ENCODE results near the gene CNTN6.

The CNTN6 gene

DNA sequence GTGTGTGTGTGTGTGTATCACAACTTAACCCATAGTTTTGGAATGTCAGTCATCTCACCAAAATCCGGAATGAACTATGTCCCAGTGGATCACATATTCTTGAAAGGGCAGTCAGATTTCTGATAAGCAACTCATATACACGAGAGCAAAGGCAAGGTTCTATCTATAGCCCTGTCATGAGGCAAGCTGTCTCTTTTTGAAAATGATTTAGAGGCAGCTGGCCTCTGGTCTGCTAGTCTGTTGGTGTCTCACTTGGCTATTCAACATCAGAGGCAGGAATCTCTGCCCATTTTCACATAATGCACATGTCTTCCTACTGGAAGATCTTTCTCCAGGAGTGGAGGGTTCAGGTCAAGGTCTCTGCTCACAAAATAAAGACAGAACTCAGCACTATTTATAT, 79.8 kb downstream of the CNTN6 start:
- Histone ChIP-seq H3K27me3 (ENCODE audit: control insufficient read depth in 1 of 2, insufficient read depth in 2 of 2, low read length in 2 of 2) (no peaks in the 10 kb centered on the region), H3K9ac (ENCODE audit: low read length) (no peak overlapping the region), H3K9me3 (ENCODE audit: low read length) (no peaks in the 10 kb centered on the region), H3K27ac (ENCODE audit: low read depth, low read length) (no peak overlapping the region), H3K4me3 (ENCODE audit: low read depth in 1 of 2, low read length in 2 of 2) (no peak overlapping the region), H3K4me1 (ENCODE audit: insufficient read depth, low read length) (no peaks in the 10 kb centered on the region), H3K36me3 (ENCODE audit: insufficient read depth, low read length) (no peaks in the 10 kb centered on the region)

GRCh38 chr3:1179146-1179545, 86.3 kb downstream of the CNTN6 start:
- Histone ChIP-seq H3K36me3 (ENCODE audit: insufficient read depth, low read length) (no peaks in the 10 kb centered on the region), H3K9me3 (ENCODE audit: low read length) (no peaks in the 10 kb centered on the region), H3K4me1 (ENCODE audit: insufficient read depth, low read length) (no peaks in the 10 kb centered on the region), H3K9ac (ENCODE audit: low read length) (no peak overlapping the region), H3K27ac (ENCODE audit: low read depth, low read length) (no peak overlapping the region), H3K27me3 (ENCODE audit: control insufficient read depth in 1 of 2, insufficient read depth in 2 of 2, low read length in 2 of 2) (no peaks in the 10 kb centered on the region), H3K4me3 (ENCODE audit: low read depth in 1 of 2, low read length in 2 of 2) (no peak overlapping the region)

- Histone ChIP-seq H3K36me3 (ENCODE audit: insufficient read depth, low read length) (no peaks in the 10 kb centered on the region), H3K27ac (ENCODE audit: low read depth, low read length) (no peak overlapping the region), H3K4me3 (ENCODE audit: low read depth in 1 of 2, low read length in 2 of 2) (no peak overlapping the region), H3K4me1 (ENCODE audit: insufficient read depth, low read length) (no peaks in the 10 kb centered on the region), H3K27me3 (ENCODE audit: control insufficient read depth in 1 of 2, insufficient read depth in 2 of 2, low read length in 2 of 2) (no peaks in the 10 kb centered on the region), H3K9ac (ENCODE audit: low read length) (no peak overlapping the region), H3K9me3 (ENCODE audit: low read length) (no peaks in the 10 kb centered on the region)
Measured at GRCh38 chr3:1183320-1184048, 90.7 kb downstream of the CNTN6 start.

GRCh38 chr3:1190569-1190968, 97.7 kb downstream of the CNTN6 start:
- Histone ChIP-seq H3K9me3 (ENCODE audit: low read length) (no peaks in the 10 kb centered on the region), H3K9ac (ENCODE audit: low read length) (no peak overlapping the region), H3K4me1 (ENCODE audit: insufficient read depth, low read length) (no peaks in the 10 kb centered on the region), H3K36me3 (ENCODE audit: insufficient read depth, low read length) (no peaks in the 10 kb centered on the region), H3K27me3 (ENCODE audit: control insufficient read depth in 1 of 2, insufficient read depth in 2 of 2, low read length in 2 of 2) (no peaks in the 10 kb centered on the region), H3K27ac (ENCODE audit: low read depth, low read length) (no peak overlapping the region), H3K4me3 (ENCODE audit: low read depth in 1 of 2, low read length in 2 of 2) (no peak overlapping the region)

DNA sequence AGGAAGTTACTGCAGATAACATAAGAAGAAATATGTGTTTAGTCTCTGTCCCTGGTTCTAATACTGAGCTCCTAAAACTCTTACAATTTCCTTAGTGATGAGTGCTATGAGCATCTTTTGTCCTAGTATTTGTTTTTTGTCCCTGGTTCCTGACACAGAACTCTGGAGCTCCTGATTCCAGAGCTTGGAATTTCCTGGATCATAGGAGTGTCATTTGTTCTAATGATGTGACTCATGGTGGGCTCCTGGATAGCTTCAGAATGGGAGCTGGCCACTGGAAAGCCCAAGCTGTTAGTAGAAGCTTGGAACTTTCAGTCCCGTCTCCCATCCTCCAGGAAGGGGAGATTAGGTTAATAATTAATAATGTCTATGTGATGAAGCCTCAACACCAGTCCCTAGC, 98.2 kb downstream of the CNTN6 start:
- Histone ChIP-seq H3K9me3 (ENCODE audit: low read length) (no peaks in the 10 kb centered on the region), H3K4me1 (ENCODE audit: insufficient read depth, low read length) (no peaks in the 10 kb centered on the region), H3K9ac (ENCODE audit: low read length) (no peak overlapping the region), H3K27ac (ENCODE audit: low read depth, low read length) (no peak overlapping the region), H3K27me3 (ENCODE audit: control insufficient read depth in 1 of 2, insufficient read depth in 2 of 2, low read length in 2 of 2) (no peaks in the 10 kb centered on the region), H3K4me3 (ENCODE audit: low read depth in 1 of 2, low read length in 2 of 2) (no peak overlapping the region), H3K36me3 (ENCODE audit: insufficient read depth, low read length) (no peaks in the 10 kb centered on the region)

GRCh38 chr3:1195947-1196346, 103.1 kb downstream of the CNTN6 start:
- Histone ChIP-seq H3K27ac (ENCODE audit: low read depth, low read length) (no peak overlapping the region), H3K4me3 (ENCODE audit: low read depth in 1 of 2, low read length in 2 of 2) (no peak overlapping the region), H3K9ac (ENCODE audit: low read length) (no peak overlapping the region), H3K36me3 (ENCODE audit: insufficient read depth, low read length) (no peaks in the 10 kb centered on the region), H3K9me3 (ENCODE audit: low read length) (no peaks in the 10 kb centered on the region), H3K4me1 (ENCODE audit: insufficient read depth, low read length) (no peaks in the 10 kb centered on the region), H3K27me3 (ENCODE audit: control insufficient read depth in 1 of 2, insufficient read depth in 2 of 2, low read length in 2 of 2) (no peaks in the 10 kb centered on the region)

DNA sequence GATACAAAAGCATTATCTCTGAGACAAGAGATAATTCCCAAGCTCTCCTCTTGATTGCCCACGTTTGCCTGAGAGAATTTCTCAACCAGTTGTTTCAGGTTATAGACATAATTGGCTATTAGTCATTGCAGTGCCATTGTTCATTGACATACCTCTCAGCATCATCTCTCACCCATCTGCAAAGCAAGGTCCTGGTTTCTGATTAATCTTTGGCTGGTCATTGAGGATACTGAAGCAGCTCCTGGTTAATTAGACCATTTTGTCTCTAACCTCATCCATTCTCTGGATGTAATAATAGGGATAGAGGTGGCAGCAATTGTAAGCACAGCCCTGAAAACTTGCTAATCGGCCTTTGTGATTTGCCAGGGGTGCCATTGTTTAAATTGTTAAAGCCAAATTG, 104.2 kb downstream of the CNTN6 start:
- H3K27me3 ChIP-seq (ENCODE audit: control insufficient read depth in 1 of 2, insufficient read depth in 2 of 2, low read length in 2 of 2): no peaks in the 10 kb centered on the region
- H3K36me3 ChIP-seq (ENCODE audit: insufficient read depth, low read length): no peaks in the 10 kb centered on the region
- H3K9me3 ChIP-seq (ENCODE audit: low read length): no peaks in the 10 kb centered on the region
- no peak overlapping the region for H3K9ac ChIP-seq (ENCODE audit: low read length)
- no peaks in the 10 kb centered on the region for H3K4me1 ChIP-seq (ENCODE audit: insufficient read depth, low read length)
- no peak overlapping the region for H3K27ac ChIP-seq (ENCODE audit: low read depth, low read length)
- no peak overlapping the region for H3K4me3 ChIP-seq (ENCODE audit: low read depth in 1 of 2, low read length in 2 of 2)

DNA sequence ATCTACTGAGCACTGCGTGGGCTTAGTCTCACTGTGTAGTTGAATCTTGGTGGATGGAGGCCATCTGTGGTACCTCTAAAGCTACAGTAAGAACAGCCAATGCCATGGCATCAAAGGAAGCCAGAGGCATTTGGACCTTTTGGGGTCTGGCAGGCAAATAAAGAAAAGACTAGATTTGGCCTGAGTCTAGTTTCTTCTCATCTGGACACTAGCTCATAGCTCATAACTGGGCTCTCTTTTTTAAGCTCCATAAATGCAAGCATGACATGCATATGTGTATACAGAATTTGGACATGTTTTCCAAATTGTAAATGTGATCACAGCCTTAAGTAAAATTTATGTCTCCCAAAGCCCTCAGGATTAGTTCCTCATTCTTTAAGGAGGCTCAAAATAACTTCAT, 107.5 kb downstream of the CNTN6 start:
- no peaks in the 10 kb centered on the region for H3K36me3 ChIP-seq (ENCODE audit: insufficient read depth, low read length)
- no peaks in the 10 kb centered on the region for H3K27me3 ChIP-seq (ENCODE audit: control insufficient read depth in 1 of 2, insufficient read depth in 2 of 2, low read length in 2 of 2)
- no peak overlapping the region for H3K9ac ChIP-seq (ENCODE audit: low read length)
- no peak overlapping the region for H3K4me3 ChIP-seq (ENCODE audit: low read depth in 1 of 2, low read length in 2 of 2)
- H3K4me1 ChIP-seq (ENCODE audit: insufficient read depth, low read length): no peaks in the 10 kb centered on the region
- no peak overlapping the region for H3K27ac ChIP-seq (ENCODE audit: low read depth, low read length)
- no peaks in the 10 kb centered on the region for H3K9me3 ChIP-seq (ENCODE audit: low read length)

GRCh38 chr3:1207904-1208303, 115.1 kb downstream of the CNTN6 start:
- H3K27me3 ChIP-seq (ENCODE audit: control insufficient read depth in 1 of 2, insufficient read depth in 2 of 2, low read length in 2 of 2): no peaks in the 10 kb centered on the region
- no peaks in the 10 kb centered on the region for H3K9me3 ChIP-seq (ENCODE audit: low read length)
- H3K4me1 ChIP-seq (ENCODE audit: insufficient read depth, low read length): no peaks in the 10 kb centered on the region
- no peak overlapping the region for H3K4me3 ChIP-seq (ENCODE audit: low read depth in 1 of 2, low read length in 2 of 2)
- no peak overlapping the region for H3K27ac ChIP-seq (ENCODE audit: low read depth, low read length)
- no peaks in the 10 kb centered on the region for H3K36me3 ChIP-seq (ENCODE audit: insufficient read depth, low read length)
- H3K9ac ChIP-seq (ENCODE audit: low read length): no peak overlapping the region

DNA sequence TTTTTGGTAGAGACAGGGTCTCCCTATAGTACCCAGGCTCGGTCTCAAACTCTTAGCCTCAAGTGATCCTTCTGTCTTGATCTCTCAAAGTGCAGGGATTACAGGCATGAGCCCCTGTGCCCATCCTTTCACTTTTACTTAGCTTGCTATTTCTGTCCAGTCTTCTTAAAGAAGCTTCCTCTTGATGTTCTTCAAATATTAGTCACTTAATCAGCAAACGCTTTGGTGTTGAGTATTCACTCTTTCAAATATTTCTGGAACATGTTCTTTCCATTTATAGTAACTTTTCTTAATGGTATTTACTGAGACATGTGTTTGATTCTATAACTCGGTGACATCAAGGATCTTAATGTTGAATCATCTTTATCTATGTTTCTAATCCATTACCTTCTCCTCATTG, 122.1 kb downstream of the CNTN6 start:
- Histone ChIP-seq H3K4me3 (ENCODE audit: low read depth in 1 of 2, low read length in 2 of 2) (no peak overlapping the region), H3K27ac (ENCODE audit: low read depth, low read length) (no peak overlapping the region), H3K36me3 (ENCODE audit: insufficient read depth, low read length) (no peaks in the 10 kb centered on the region), H3K27me3 (ENCODE audit: control insufficient read depth in 1 of 2, insufficient read depth in 2 of 2, low read length in 2 of 2) (no peaks in the 10 kb centered on the region), H3K9me3 (ENCODE audit: low read length) (no peaks in the 10 kb centered on the region), H3K9ac (ENCODE audit: low read length) (no peak overlapping the region), H3K4me1 (ENCODE audit: insufficient read depth, low read length) (no peaks in the 10 kb centered on the region)

GRCh38 chr3:1216856-1217255, 124.0 kb downstream of the CNTN6 start:
- Histone ChIP-seq H3K27me3 (ENCODE audit: control insufficient read depth in 1 of 2, insufficient read depth in 2 of 2, low read length in 2 of 2) (no peaks in the 10 kb centered on the region), H3K27ac (ENCODE audit: low read depth, low read length) (no peak overlapping the region), H3K9me3 (ENCODE audit: low read length) (no peaks in the 10 kb centered on the region), H3K9ac (ENCODE audit: low read length) (no peak overlapping the region), H3K36me3 (ENCODE audit: insufficient read depth, low read length) (no peaks in the 10 kb centered on the region), H3K4me1 (ENCODE audit: insufficient read depth, low read length) (no peaks in the 10 kb centered on the region), H3K4me3 (ENCODE audit: low read depth in 1 of 2, low read length in 2 of 2) (no peak overlapping the region)

GRCh38 chr3:1227111-1227510, 134.3 kb downstream of the CNTN6 start:
- H3K27me3 ChIP-seq (ENCODE audit: control insufficient read depth in 1 of 2, insufficient read depth in 2 of 2, low read length in 2 of 2): no peaks in the 10 kb centered on the region
- H3K9me3 ChIP-seq (ENCODE audit: low read length): no peaks in the 10 kb centered on the region
- H3K9ac ChIP-seq (ENCODE audit: low read length): no peak overlapping the region
- H3K4me1 ChIP-seq (ENCODE audit: insufficient read depth, low read length): no peaks in the 10 kb centered on the region
- H3K4me3 ChIP-seq (ENCODE audit: low read depth in 1 of 2, low read length in 2 of 2): no peak overlapping the region
- H3K27ac ChIP-seq (ENCODE audit: low read depth, low read length): no peak overlapping the region
- no peaks in the 10 kb centered on the region for H3K36me3 ChIP-seq (ENCODE audit: insufficient read depth, low read length)

All from muscle layer of colon (tissue), 2 donors.